ENCODE measurements around the gene HDAC4.

DNA sequence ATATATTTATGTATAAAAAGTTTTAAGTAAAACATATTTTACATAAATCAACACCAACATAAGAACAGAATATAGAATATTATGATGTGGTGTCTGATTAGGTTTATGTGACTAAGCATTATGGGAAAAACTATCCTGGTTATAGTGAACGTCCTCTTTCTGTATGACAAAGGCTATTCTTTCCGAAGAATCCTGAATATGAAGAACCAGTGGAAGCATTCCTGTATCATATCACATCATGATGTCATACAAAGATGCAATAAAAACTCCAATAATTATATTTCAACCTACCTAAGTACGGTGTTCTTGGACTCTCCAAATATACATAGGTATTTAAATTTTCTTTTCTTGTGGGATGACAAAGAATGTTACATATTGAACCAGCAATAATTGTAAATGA is 37.5 kb upstream of the HDAC4 start:
- TF ChIP-seq, protein P1, sequence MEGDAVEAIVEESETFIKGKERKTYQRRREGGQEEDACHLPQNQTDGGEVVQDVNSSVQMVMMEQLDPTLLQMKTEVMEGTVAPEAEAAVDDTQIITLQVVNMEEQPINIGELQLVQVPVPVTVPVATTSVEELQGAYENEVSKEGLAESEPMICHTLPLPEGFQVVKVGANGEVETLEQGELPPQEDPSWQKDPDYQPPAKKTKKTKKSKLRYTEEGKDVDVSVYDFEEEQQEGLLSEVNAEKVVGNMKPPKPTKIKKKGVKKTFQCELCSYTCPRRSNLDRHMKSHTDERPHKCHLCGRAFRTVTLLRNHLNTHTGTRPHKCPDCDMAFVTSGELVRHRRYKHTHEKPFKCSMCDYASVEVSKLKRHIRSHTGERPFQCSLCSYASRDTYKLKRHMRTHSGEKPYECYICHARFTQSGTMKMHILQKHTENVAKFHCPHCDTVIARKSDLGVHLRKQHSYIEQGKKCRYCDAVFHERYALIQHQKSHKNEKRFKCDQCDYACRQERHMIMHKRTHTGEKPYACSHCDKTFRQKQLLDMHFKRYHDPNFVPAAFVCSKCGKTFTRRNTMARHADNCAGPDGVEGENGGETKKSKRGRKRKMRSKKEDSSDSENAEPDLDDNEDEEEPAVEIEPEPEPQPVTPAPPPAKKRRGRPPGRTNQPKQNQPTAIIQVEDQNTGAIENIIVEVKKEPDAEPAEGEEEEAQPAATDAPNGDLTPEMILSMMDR (IDR thresholded peaks at IDR 0.05): no peak
- no peak for TF ChIP-seq EP300 (IDR thresholded peaks at IDR 0.05)
